GM12878 (cell line): ENCODE measurements around the gene TMPRSS7. TPM values are rescaled to one million over a fixed set of nuclear protein-coding genes. Genes with fewer than 3 reads are reported as not detected.

ENCODE experiments used
- BCL3 ChIP-seq: IDR thresholded peaks from 2 replicates; pipeline ENCODE4 v1.6.1; 2011; ENCODE audit warnings: borderline replicate concordance, low read depth, mild to moderate bottlenecking, moderate library complexity, low read length; ENCODE audit not compliant: insufficient read depth, poor library complexity, severe bottlenecking
- CTCF ChIP-seq, 3 experiments: IDR thresholded peaks in 2 of 3; conservative IDR thresholded peaks in 1 of 3; 2 replicates each; pipeline ENCODE4 v1.5.1; 2011; ENCODE audit warnings: low read depth in 3 of 3, low read length in 3 of 3, mild to moderate bottlenecking in 3 of 3, control low read depth in 2 of 3, moderate library complexity in 2 of 3, inconsistent platforms in 1 of 3, mixed read lengths in 1 of 3; ENCODE audit not compliant: control insufficient read depth in 2 of 3, insufficient read depth in 1 of 3; ENCODE audit errors: extremely low read depth in 1 of 3
- E2F8 ChIP-seq: fragments of 450-650 bp; IDR thresholded peaks from 2 replicates; pipeline ENCODE4 v1.6.1; 2018; ENCODE audit warnings: mild to moderate bottlenecking, low read depth, moderate library complexity; ENCODE audit not compliant: partially characterized antibody
- HDAC6 ChIP-seq: fragments of 200-600 bp; sonication (generic); IDR thresholded peaks from one replicate; pipeline ENCODE4 v1.8.0; 2017; ENCODE audit warnings: antibody characterized with exemption; ENCODE audit not compliant: unreplicated experiment
- IRF4 ChIP-seq: IDR thresholded peaks from 2 replicates; pipeline ENCODE4 v1.6.1; 2011; ENCODE audit warnings: low read depth, low read length
- JUND ChIP-seq: IDR thresholded peaks from 2 replicates; pipeline ENCODE4 v1.6.1; 2012; ENCODE audit warnings: low read depth, mild to moderate bottlenecking, low read length, improper control_type of control experiment, moderate library complexity
- MAX ChIP-seq: IDR thresholded peaks from 2 replicates; pipeline ENCODE4 v1.6.1; 2012; ENCODE audit warnings: low read depth, low read length, improper control_type of control experiment
- NRF1 ChIP-seq: conservative IDR thresholded peaks from 2 replicates; pipeline ENCODE4 v1.6.1; 2011; ENCODE audit warnings: mild to moderate bottlenecking, low read depth, low read length, improper control_type of control experiment
- PAX5 ChIP-seq: IDR thresholded peaks from 2 replicates; pipeline ENCODE4 v1.6.1; 2011; ENCODE audit warnings: low read depth, low read length, borderline replicate concordance
- RCOR1 ChIP-seq: conservative IDR thresholded peaks from 2 replicates; pipeline ENCODE4 v1.6.1; 2012; ENCODE audit warnings: low read depth, low read length, improper control_type of control experiment
- RUNX3 ChIP-seq: IDR thresholded peaks from 2 replicates; pipeline ENCODE4 v1.6.1; 2012; ENCODE audit warnings: low read length, inconsistent platforms
- SMC3 ChIP-seq: IDR thresholded peaks from 2 replicates; pipeline ENCODE4 v1.6.1; 2011; ENCODE audit warnings: low read length, improper control_type of control experiment, borderline replicate concordance
- SREBF1 ChIP-seq: IDR thresholded peaks from 2 replicates; pipeline ENCODE4 v1.6.1; 2012; ENCODE audit warnings: mild to moderate bottlenecking, low read length
- SUZ12 ChIP-seq: fragments of 200-600 bp; sonication (generic); IDR thresholded peaks from one replicate; pipeline ENCODE4 v1.6.1; 2018; ENCODE audit warnings: antibody characterized with exemption, mild to moderate bottlenecking; ENCODE audit not compliant: unreplicated experiment
- TARDBP ChIP-seq: IDR thresholded peaks from 2 replicates; pipeline ENCODE4 v1.6.1; 2016; ENCODE audit warnings: borderline replicate concordance
- ZNF274 ChIP-seq: IDR thresholded peaks from one replicate; pipeline ENCODE4 v1.8.0; 2011; ENCODE audit not compliant: insufficient read length, insufficient read depth
- ZNF592 ChIP-seq: fragments of 450-650 bp; IDR thresholded peaks from 2 replicates; pipeline ENCODE4 v1.6.1; 2017; ENCODE audit warnings: mild to moderate bottlenecking, moderate library complexity
- polyA plus RNA-seq, 11 experiments: library from polyadenylated mRNA; depleted of rRNA in 4 of 11; unstranded in 6 of 11; stranded (reverse) in 5 of 11; fragments of >200 nt; fragmentation: Nextera tagmentation in 4 of 11; fragmentation: Illumina TruSeq in 1 of 11; extraction: Ambion mirVana in 4 of 11; extraction: Trizol in 1 of 11; gene quantifications; 1 replicate in 1 of 11; 2 replicates in 10 of 11; pipeline versions ENCODE4 v1.2.1 to v1.2.3, GENCODE V29; 2011 to 2016; ENCODE audit warnings: inconsistent platforms in 2 of 11, missing spikeins in 2 of 11, low read depth in 1 of 11
- total RNA-seq, 4 experiments: library from RNA; depleted of rRNA in 3 of 4; stranded (reverse); fragments of >200 nt in 3 of 4; fragmentation: Illumina TruSeq in 1 of 4; extraction: Trizol in 1 of 4; gene quantifications; 2 replicates each; pipeline versions ENCODE4 v1.2.1 to v1.2.3, GENCODE V29; 2013 to 2021

Gene TMPRSS7
- total and polyA plus RNA-seq, 10 of the 15 experiments (the other 5 are each of a cell fraction or from before 2014, with no cell fraction given) = 0.03 TPM; not detected in 9

- no peak for TF ChIP-seq E2F8
- peak; percentile 49; the same call in 1 of the 2 replicates for TF ChIP-seq RUNX3
- TF ChIP-seq SREBF1 = no peak
- no peak for TF ChIP-seq ZNF274
- no peak for TF ChIP-seq PAX5
- TF ChIP-seq BCL3 = no peak
- peak; percentile 80 to 92 (median 86) for TF ChIP-seq CTCF (IDR thresholded peaks at IDR 0.05 in 2 of 3, conservative IDR thresholded peaks at IDR 0.05 in 1 of 3; ENCODE audit: control insufficient read depth in 2 of 3, extremely low read depth in 1 of 3, insufficient read depth in 1 of 3, low read depth in 3 of 3, low read length in 3 of 3)
- TF ChIP-seq IRF4 = no peak
- TF ChIP-seq NRF1 = no peak
- no peak for TF ChIP-seq TARDBP
- TF ChIP-seq HDAC6 = no peak
- TF ChIP-seq JUND = no peak
- TF ChIP-seq ZNF592 = no peak
- TF ChIP-seq SMC3 = peak; percentile 51; the same call in 1 of the 2 replicates
- no peak for TF ChIP-seq RCOR1
- no peak for TF ChIP-seq MAX
- no peak for TF ChIP-seq SUZ12
These were observed 9.2 kb downstream of the TMPRSS7 start (continued) for GRCh38 chr3:112043621-112044201.
